Gastroesophageal sphincter (tissue), 3 donors: Measurements from ENCODE around the gene TARS1.

ENCODE experiments used
- EP300 ChIP-seq: sonication (generic); formaldehyde crosslinking; IDR thresholded peaks from one replicate; pipeline ENCODE4 v1.6.1; 2017; ENCODE audit warnings: antibody characterized with exemption, mild to moderate bottlenecking
- TF ChIP-seq, protein P1 (sequence below), 4 experiments: fragments of 200-600 bp in 2 of 4; fragments of 450-650 bp in 2 of 4; sonication (generic) in 1 of 4; IDR thresholded peaks; one replicate each; pipeline ENCODE4 v1.5.1; 2017 to 2019; ENCODE audit warnings: antibody characterized with exemption in 4 of 4, mild to moderate bottlenecking in 2 of 4, moderate library complexity in 2 of 4

DNA sequence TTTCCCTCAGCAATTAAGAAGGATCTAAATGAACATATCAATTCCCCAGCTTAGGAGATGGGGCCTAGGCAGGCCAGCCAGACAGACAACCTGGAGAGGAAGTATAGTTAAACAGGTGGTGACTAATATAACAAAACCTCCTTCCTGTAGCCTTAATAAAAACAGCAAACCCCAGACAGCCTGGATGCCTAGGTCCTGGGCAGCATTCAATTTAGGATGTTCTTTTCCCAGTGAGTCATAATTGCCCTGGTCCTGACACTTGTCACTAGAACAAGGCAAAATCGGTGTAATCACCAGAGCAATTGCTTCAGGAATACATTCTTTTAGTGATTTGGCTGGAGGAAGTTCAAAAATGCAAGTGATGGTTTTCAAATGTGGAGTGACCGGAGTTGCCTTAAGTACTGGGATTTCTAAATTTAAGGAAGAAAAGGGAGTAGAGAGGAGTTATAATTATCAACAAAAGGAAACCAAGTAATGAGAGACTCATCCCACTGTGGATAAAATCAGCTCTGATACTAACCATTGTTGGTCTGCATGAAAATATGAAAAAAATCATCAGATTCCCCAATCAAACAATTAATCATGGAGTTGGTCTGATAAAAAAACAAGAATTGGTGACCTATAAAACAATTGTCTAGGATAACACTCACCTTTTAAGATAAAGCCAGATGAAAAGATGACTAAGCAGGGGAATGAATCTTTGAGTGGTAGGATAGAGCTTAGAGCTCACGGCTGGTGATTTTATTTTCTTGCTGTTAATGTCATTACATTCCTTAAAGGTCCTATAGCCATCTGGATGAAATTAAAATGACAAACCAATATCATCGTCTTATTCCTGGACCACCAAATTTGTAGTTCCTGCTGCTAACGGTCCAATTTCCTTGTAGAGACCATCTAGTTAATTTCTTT lies 39.0 kb upstream of the TARS1 start:
- no peak for TF ChIP-seq EP300
- TF ChIP-seq, protein P1, sequence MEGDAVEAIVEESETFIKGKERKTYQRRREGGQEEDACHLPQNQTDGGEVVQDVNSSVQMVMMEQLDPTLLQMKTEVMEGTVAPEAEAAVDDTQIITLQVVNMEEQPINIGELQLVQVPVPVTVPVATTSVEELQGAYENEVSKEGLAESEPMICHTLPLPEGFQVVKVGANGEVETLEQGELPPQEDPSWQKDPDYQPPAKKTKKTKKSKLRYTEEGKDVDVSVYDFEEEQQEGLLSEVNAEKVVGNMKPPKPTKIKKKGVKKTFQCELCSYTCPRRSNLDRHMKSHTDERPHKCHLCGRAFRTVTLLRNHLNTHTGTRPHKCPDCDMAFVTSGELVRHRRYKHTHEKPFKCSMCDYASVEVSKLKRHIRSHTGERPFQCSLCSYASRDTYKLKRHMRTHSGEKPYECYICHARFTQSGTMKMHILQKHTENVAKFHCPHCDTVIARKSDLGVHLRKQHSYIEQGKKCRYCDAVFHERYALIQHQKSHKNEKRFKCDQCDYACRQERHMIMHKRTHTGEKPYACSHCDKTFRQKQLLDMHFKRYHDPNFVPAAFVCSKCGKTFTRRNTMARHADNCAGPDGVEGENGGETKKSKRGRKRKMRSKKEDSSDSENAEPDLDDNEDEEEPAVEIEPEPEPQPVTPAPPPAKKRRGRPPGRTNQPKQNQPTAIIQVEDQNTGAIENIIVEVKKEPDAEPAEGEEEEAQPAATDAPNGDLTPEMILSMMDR (IDR thresholded peaks at IDR 0.05), result no peak
